Activated CD4-positive, alpha-beta T cell treated with anti-CD3 and anti-CD28 coated beads, Interleukin-2, amount 50 U/mL, for 24 hours (primary cell): ENCODE data around the gene NEK5.

ENCODE experiments used
- DNase-seq, 2 donors: peaks; one replicate each; pipeline ENCODE4 v3.0.0-alpha.2; 2020; ENCODE audit warnings: low read depth in 1 of 2, low spot score in 1 of 2

Gene NEK5

GRCh38 chr13:52012512-52012836, 116.4 kb downstream of the NEK5 start:
- no peak for DNase-seq

- DNase-seq, result peak; percentile 99 to 100
Observed at GRCh38 chr13:52011632-52012511, 117.0 kb downstream of the NEK5 start, which contains the start of gene ALG11. ALG11 (plus strand) TSS chr13:52012398; CDS start chr13:52012419, 21 bp downstream.

DNA sequence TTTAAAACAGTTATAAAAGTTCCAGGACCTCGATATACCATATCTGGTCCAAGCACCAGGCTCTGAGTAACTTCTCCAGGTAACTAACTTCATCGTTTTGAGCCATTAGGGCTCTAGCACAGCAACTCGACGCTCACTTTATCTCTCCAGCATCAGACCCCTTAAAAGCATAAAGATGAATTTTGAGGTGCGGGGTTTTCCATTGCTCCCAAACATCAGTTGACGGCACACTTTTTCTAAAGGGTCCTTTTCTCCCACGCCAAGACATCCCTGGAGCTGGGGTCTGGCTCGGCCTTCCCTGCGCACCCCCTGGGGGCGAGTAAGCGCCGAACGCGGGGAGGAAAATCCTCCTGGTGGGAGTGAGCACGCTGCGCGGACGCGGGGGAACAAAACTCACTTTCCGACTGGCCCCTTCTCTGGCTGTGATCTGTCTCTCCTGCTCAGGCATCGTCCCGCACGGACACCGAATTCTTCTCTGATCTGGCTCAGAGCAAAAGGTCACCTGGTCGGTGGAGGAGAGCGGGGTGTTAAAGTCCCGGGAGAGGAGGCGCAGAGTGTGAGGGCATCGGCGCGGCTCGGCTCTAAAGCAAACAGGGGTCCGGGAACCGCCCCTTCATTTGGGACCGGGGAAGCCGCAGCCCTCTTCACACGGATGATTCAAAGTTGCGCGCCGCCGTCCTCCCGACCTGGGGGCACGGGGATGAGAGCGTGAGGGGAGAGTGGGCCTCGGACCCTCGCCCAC, 117.8 kb downstream of the NEK5 start, which contains the start of gene ATP7B:
Gene ATP7B (minus strand): TSS at position 561 of the 742 bp plus-strand sequence. CDS start 113 bp downstream, at position 448.
- DNase-seq, result peak in 1 of 2 donors; percentile 1

- no peak for DNase-seq
Observed at GRCh38 chr13:52009946-52010345, 118.9 kb downstream of the NEK5 start.

GRCh38 chr13:52006523-52007245, 122.2 kb downstream of the NEK5 start:
- no peak for DNase-seq

DNA sequence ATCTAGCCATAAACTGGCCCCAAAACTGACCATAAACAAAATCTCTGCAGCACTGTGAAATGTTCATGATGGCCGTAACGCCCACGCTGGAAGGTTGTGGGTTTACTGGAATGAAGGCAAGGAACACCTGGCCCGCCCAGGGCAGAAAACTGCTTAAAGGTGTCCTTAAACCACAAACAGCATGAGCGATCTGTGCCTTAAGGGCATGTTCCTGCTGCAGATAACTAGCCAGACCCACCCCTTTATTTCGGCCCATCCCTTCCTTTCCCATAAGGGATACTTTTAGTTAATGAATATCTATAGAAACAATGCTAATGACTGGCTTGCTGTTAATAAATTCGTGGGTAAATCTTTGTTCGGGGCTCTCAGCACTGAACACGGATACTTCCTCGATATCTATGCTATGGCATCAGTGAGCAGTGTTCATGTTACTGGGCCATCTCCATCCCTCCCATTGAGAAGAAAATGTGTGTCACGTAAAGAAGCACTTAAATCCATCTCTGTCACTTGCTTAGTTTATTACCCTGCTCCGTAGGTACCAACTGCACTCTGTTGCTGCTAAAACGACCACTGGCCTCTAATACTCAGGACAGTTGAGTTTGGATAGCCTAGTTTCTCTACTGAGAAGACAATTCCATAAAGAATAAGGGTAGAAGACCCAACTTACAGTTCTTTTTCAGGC, 122.9 kb downstream of the NEK5 start:
- DNase-seq, result no peak

DNA sequence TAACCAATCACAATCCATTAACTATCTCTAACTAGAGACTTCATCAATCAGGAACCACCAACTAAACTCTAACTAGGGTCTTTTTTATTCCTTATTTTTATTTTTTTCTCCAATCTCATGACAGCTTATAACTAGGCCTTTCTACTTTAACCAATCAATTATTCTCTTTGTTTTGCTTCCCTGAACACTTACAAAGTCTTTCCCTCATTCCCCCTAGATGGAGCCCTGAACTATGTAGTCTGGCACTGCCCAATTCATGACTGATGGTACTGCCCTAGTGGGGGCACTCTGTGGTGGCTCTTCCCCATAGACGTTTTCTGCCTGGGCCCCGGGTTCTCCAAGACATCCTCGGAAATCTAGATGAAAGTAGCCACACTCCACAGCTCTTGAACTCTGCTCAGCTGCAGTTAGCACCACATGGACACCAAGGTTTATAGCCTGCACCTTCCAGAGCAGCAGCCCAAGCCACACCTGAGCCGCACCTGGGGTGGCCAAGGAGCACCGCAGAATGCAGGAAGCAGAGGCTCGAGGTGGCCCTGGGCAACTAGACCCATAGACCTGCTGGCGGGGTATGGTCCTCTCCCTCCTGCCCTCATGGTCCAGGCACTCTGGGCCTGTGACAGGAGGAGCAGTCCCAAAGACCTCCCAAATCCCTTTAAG, 124.2 kb downstream of the NEK5 start:
- no peak for DNase-seq

GRCh38 chr13:52003541-52003940, 125.3 kb downstream of the NEK5 start:
- no peak for DNase-seq

- no peak for DNase-seq
Observed at GRCh38 chr13:52002361-52002760, 126.5 kb downstream of the NEK5 start.

- no peak for DNase-seq
Observed at GRCh38 chr13:52001120-52001731, 127.6 kb downstream of the NEK5 start.

GRCh38 chr13:51999921-52000320, 129.0 kb downstream of the NEK5 start:
- DNase-seq, result no peak

GRCh38 chr13:51999510-51999911, 129.4 kb downstream of the NEK5 start:
- no peak for DNase-seq

- no peak for DNase-seq
Observed at GRCh38 chr13:51998723-51999509, 130.0 kb downstream of the NEK5 start.

DNA sequence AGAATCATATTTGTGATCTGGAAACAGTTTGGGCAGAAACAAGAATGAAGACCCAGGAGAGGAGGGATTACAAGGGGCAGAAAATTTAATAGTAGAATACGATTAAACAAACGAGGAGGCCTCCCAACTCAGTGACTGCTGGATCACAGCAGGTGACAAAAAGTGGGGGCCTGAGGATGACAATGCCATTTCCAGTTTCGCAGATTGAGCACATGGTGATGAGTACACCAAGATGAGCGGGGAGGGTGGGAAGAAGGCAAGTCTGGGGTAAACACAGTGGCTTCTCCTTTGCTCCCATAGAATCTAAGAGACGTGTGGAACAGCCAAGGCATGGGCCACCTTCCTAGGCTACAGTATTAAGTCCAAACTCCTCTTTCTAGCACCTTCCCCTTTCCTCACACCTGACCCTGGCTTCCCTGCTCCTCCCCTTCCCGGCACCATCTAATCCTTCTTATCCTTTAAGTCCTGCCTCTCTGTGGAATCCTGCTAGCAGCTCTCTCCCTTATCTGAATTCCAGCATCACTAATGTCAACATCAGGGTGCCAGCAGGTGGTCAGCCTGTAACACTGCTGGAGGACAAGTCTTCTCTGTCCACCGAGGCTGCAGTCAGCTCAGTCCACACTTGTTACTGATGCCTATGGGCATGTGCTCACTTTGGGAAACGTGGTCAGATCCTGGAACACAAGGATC, 131.1 kb downstream of the NEK5 start:
- no peak for DNase-seq

GRCh38 chr13:51997186-51997585, 131.7 kb downstream of the NEK5 start:
- no peak for DNase-seq

- DNase-seq, result no peak
Observed at GRCh38 chr13:51996641-51997040, 132.2 kb downstream of the NEK5 start.

DNA sequence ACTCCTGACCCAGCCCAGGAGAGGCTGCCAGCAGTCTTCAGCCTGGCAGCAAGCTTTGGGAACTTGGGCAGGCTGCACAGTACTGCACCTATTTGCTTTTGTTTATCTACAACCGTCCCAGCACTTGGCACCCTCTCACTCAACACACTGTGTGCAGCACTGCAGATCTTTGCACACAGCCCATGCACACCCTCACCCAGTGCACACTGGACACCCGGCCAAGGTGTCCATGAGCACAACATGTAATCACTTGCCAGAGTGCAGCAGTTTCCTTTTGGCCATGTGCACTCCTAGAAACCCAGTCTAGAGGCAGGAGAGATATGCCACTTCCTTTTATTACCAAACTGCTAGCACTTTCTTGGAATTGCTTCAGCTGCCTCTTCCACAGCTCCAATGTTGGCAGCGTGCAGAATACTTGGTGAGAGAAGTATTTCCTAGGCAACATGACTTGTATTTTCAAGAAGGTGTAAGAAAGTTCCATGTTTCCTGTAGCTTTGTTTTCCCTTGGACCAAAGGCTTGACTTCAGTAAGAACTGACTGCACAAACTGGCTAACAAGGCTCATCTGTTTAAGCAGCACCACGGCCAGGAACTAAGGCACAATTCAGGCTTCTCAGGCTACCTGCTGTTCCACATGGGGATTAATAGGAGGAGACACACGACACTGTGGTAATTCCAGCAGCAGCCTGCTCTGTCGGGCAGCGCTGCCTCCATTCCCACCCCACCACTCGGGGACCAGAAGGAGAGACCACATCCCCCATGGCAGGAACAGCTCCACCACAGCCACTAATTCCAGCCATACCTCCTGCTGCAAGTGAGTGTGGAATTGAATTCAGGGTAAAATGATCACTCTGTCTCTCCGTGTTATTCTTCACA, 133.0 kb downstream of the NEK5 start:
- no peak for DNase-seq

DNA sequence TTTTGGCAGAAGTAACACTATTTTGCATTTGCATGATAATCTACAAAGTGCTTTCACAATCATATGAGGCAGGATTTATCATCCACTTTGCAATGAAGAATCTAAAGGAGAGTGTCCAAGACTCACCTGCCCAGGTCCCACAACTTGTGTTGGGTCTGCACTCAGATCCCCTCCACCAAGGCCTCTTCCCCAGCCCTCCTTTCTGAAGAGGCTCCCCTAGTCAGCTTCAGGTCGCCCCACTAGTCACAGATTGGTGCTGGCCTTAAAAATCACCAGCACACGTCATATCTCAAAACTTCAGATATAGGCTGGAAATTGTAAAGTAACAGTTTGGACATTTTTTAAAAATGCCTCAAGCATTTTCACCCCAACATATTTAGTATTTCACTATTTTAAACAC, 135.2 kb downstream of the NEK5 start:
- DNase-seq, result no peak
